ENCODE results near the gene ADGRA1. TPM values are rescaled to one million over a fixed set of nuclear protein-coding genes. Genes with fewer than 3 reads are reported as not detected.

ADGRA1 gene
- total and polyA plus RNA-seq, 2 of the 8 experiments (the other 6 are each of a cell fraction or from before 2014, with no cell fraction given), result 0.17 to 0.21 TPM

DNA sequence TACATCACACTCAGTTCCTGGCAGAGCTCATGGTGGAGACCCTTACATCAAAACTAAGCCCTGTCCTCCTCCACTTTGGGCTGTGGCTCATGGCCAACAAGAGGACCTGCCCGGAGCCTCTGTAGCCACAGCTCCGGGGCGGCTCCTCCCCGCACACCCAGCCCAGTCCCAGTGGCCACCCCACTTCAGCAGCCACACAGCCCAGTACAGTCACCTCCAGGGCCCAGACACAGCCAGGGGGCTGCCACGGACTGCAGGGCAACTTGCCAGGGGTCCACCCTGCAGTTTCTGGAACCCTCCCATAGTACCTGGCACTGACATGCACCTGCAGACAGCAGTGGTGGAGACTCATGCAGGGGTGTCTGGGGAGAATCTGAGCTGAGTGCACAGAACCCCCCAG, 11.8 kb downstream of the ADGRA1 start (continued):
- TF ChIP-seq PHF8 (conservative IDR thresholded peaks at IDR 0.05; ENCODE audit: low read depth, low read length), result no peak
